PC-3 (cell line): ENCODE results near the gene C16orf87. TPM values are rescaled to one million over a fixed set of nuclear protein-coding genes. Genes with fewer than 3 reads are reported as not detected.
"Not testable (repeated sequence)": the region's sequence is repeated elsewhere in the genome, so short reads cannot be mapped to it uniquely, and the experiment has no call there.

ENCODE experiments used
- ATAC-seq: fragments of 200-7000 bp; cut with Tn5 transposase; 2 replicates; pipeline ENCODE4 v1.9.1; 2020; ENCODE audit warnings: mild to moderate bottlenecking, moderate library complexity
- BruUV-seq: library from RNA; stranded (reverse); fragments of 400-500 nt; replicated peaks from 2 replicates; lab custom pipeline; 2021; lab: Mats Ljungman, UMichigan
- CTCF ChIA-PET: fragments of 300-600 bp; sonication (Branson Sonifier 250); formaldehyde crosslinking; loops from one replicate; lab custom pipeline; 2022; ENCODE audit warnings: antibody characterized with exemption; lab: Charles Lee
- POLR2A ChIA-PET: fragments of 300-600 bp; sonication (Branson Sonifier 250); formaldehyde crosslinking; loops from one replicate; lab custom pipeline; 2022; ENCODE audit warnings: antibody characterized with exemption; ENCODE audit not compliant: unreplicated experiment; lab: Charles Lee
- DNase-seq: peaks from one replicate; pipeline ENCODE4 v3.0.0-alpha.2; 2015
- H2AFZ ChIP-seq: fragments of 300-600 bp; sonication (generic); 2 replicates; pipeline ENCODE4 v1.6.0; 2016; ENCODE audit warnings: antibody characterized with exemption, low read length
- H3F3A ChIP-seq: fragments of 300-600 bp; sonication (generic); one replicate; pipeline ENCODE4 v1.6.0; 2017; ENCODE audit warnings: antibody characterized with exemption, low read length, control low read depth, mild to moderate bottlenecking; ENCODE audit not compliant: unreplicated experiment
- H3K27ac ChIP-seq: fragments of 300-600 bp; sonication (generic); 2 replicates; pipeline ENCODE4 v1.5.1; 2016; ENCODE audit warnings: mild to moderate bottlenecking, low read length
- H3K27me3 ChIP-seq: fragments of 300-600 bp; sonication (generic); 2 replicates; pipeline ENCODE4 v1.6.1; 2016; ENCODE audit warnings: low read length, mixed read lengths
- H3K36me3 ChIP-seq: fragments of 300-600 bp; sonication (generic); 2 replicates; pipeline ENCODE4 v1.6.1; 2016; ENCODE audit warnings: low read depth, mixed run types, low read length, mixed read lengths
- H3K4me1 ChIP-seq: fragments of 300-600 bp; sonication (generic); 2 replicates; pipeline ENCODE4 v1.5.1; 2016; ENCODE audit warnings: low read length; ENCODE audit not compliant: insufficient read depth
- H3K4me2 ChIP-seq: fragments of 300-600 bp; sonication (generic); 2 replicates; pipeline ENCODE4 v1.6.0; 2016; ENCODE audit warnings: low read length
- H3K4me3 ChIP-seq: fragments of 300-600 bp; sonication (generic); 2 replicates; pipeline ENCODE4 v1.5.1; 2016; ENCODE audit warnings: mild to moderate bottlenecking, low read length, mixed read lengths
- H3K79me2 ChIP-seq: fragments of 300-600 bp; sonication (generic); 2 replicates; pipeline ENCODE4 v1.6.1; 2017; ENCODE audit warnings: low read length, mixed read lengths
- H3K9ac ChIP-seq: fragments of 300-600 bp; sonication (generic); 2 replicates; pipeline ENCODE4 v1.6.0; 2016; ENCODE audit warnings: mild to moderate bottlenecking, low read length
- H3K9me2 ChIP-seq: fragments of 300-600 bp; sonication (generic); replicated peaks from 2 replicates; pipeline ENCODE4 v1.6.1; 2016; ENCODE audit warnings: mixed run types, low read length, mixed read lengths
- H3K9me3 ChIP-seq: fragments of 300-600 bp; sonication (generic); 2 replicates; pipeline ENCODE4 v1.6.1; 2016; ENCODE audit warnings: low read length, mixed read lengths
- H4K20me1 ChIP-seq: fragments of 300-600 bp; sonication (generic); 2 replicates; pipeline ENCODE4 v1.6.1; 2016; ENCODE audit warnings: low read length, mixed read lengths
- EZH2 ChIP-seq: fragments of 300-600 bp; sonication (generic); IDR thresholded peaks from one replicate; pipeline ENCODE4 v1.6.1; 2017; ENCODE audit warnings: antibody characterized with exemption, mild to moderate bottlenecking, low read length; ENCODE audit not compliant: unreplicated experiment
- EZH2phosphoT487 ChIP-seq: fragments of 300-600 bp; sonication (generic); IDR thresholded peaks from 2 replicates; pipeline ENCODE4 v1.6.1; 2018; ENCODE audit warnings: mild to moderate bottlenecking, antibody characterized with exemption, low read length, borderline replicate concordance
- intact Hi-C: fragments of 100-400 bp; cut with micrococcal nuclease; formaldehyde crosslinking; loops from 2 replicates; pipeline ENCODE4 v1.9.0; 2023
- total RNA-seq: library from RNA; depleted of rRNA; stranded (reverse); fragments of >200 nt; gene quantifications from 2 replicates; pipeline ENCODE4 v1.2.3, GENCODE V29; 2014
- TF ChIP-seq, protein P1 (sequence below): fragments of 300-600 bp; sonication (generic); conservative IDR thresholded peaks from 2 replicates; pipeline ENCODE4 v1.5.1; 2017; ENCODE audit warnings: antibody characterized with exemption, low read depth, mild to moderate bottlenecking, low read length

Gene C16orf87
- total RNA-seq, 1 experiment from 2014 or later: 4.0 TPM

- Histone ChIP-seq H4K20me1 (no peaks in the 10 kb centered on the region), H3K79me2 (no peaks in the 10 kb centered on the region), H3K27me3 (no peaks in the 10 kb centered on the region), H3K9me3 (no peaks in the 10 kb centered on the region), H3K9me2 (no peaks in the 10 kb centered on the region), H3K4me2 (no peak overlapping the region), H3K27ac (no peak overlapping the region), H3F3A (no peaks in the 10 kb centered on the region), H2AFZ (no peak overlapping the region), H3K4me1 (no peaks in the 10 kb centered on the region), H3K36me3 (no peaks in the 10 kb centered on the region), H3K4me3 (no peak overlapping the region), H3K9ac (no peak overlapping the region)
- ATAC-seq (no peak), DNase-seq (no peak)
- POLR2A ChIA-PET: no interaction called here
- intact Hi-C loops: no loop called here
- TF ChIP-seq, protein P1, sequence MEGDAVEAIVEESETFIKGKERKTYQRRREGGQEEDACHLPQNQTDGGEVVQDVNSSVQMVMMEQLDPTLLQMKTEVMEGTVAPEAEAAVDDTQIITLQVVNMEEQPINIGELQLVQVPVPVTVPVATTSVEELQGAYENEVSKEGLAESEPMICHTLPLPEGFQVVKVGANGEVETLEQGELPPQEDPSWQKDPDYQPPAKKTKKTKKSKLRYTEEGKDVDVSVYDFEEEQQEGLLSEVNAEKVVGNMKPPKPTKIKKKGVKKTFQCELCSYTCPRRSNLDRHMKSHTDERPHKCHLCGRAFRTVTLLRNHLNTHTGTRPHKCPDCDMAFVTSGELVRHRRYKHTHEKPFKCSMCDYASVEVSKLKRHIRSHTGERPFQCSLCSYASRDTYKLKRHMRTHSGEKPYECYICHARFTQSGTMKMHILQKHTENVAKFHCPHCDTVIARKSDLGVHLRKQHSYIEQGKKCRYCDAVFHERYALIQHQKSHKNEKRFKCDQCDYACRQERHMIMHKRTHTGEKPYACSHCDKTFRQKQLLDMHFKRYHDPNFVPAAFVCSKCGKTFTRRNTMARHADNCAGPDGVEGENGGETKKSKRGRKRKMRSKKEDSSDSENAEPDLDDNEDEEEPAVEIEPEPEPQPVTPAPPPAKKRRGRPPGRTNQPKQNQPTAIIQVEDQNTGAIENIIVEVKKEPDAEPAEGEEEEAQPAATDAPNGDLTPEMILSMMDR: no peak
- TF ChIP-seq EZH2phosphoT487 (no peak), EZH2 (no peak)
- no TSS peak for BruUV-seq
- CTCF ChIA-PET: no interaction called here
Observed at GRCh38 chr16:46871597-46871996, 40.6 kb upstream of the C16orf87 start.

- H3K4me2 ChIP-seq, H3K9me3 ChIP-seq, H3K9me2 ChIP-seq, BruUV-seq, H4K20me1 ChIP-seq, H3K4me1 ChIP-seq, ATAC-seq, H3K4me3 ChIP-seq, POLR2A ChIA-PET, DNase-seq, H2AFZ ChIP-seq, intact Hi-C loops, H3K79me2 ChIP-seq, H3K27ac ChIP-seq, H3F3A ChIP-seq, CTCF ChIA-PET, H3K36me3 ChIP-seq, H3K9ac ChIP-seq, H3K27me3 ChIP-seq: not testable (repeated sequence)
Observed at GRCh38 chr16:46868891-46869290, 37.9 kb upstream of the C16orf87 start.

DNA sequence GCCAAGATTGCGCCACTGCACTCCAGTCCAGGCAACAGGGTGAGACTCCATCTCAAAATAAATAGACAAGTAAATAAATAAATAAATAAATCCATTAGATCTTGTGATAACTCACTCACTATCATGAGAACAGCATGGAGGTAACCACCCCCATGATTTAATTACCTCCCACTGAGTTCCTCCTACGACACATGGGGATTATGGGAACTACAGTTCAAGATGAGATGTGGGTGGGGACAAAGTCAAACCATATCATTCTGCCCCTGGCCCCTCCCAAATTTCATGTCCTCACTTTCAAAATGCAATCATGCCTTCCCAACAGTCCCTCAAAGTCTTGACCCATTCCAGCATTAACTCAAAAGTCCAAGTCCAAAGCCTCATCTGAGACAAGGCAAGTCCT lies 36.5 kb upstream of the C16orf87 start:
- CTCF ChIA-PET, H2AFZ ChIP-seq, H4K20me1 ChIP-seq, H3K4me2 ChIP-seq, H3K9ac ChIP-seq, H3K36me3 ChIP-seq, H3K27ac ChIP-seq, H3K9me2 ChIP-seq, H3K27me3 ChIP-seq, H3K9me3 ChIP-seq, ATAC-seq, H3K4me3 ChIP-seq, BruUV-seq, POLR2A ChIA-PET, H3K4me1 ChIP-seq, H3F3A ChIP-seq, DNase-seq, H3K79me2 ChIP-seq, intact Hi-C loops: not testable (repeated sequence)

DNA sequence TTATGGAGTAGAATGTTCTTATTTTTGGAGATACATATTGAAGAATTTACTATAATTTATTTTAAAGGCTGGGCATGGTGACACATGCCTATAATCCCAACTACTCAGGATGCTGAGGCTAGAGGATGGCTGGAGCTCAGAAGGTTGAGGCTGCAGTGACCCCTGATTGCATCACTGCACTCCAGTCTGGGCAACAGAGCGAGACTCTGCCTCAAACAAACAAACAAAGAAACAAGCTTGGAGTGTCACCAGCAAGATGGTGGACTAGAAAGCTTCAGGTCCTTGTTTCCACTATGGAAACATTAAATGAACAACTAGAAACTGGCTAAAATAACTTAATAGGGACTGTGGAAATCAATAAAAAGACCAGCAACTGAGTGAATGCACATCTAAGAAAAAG lies 35.3 kb upstream of the C16orf87 start:
- CTCF ChIA-PET: no interaction called here
- no peak for DNase-seq
- no peaks in the 10 kb centered on the region for H3K36me3 ChIP-seq
- TF ChIP-seq EZH2phosphoT487 (no peak), EZH2 (no peak)
- TF ChIP-seq, protein P1: no peak
- H3K27ac ChIP-seq: no peak overlapping the region
- H3K79me2 ChIP-seq: no peaks in the 10 kb centered on the region
- H3K9ac ChIP-seq: no peak overlapping the region
- H3F3A ChIP-seq: no peaks in the 10 kb centered on the region
- no peaks in the 10 kb centered on the region for H4K20me1 ChIP-seq
- no peak overlapping the region for H3K4me2 ChIP-seq
- no peak for ATAC-seq
- no peak overlapping the region for H2AFZ ChIP-seq
- no peak overlapping the region for H3K4me3 ChIP-seq
- no peaks in the 10 kb centered on the region for H3K9me2 ChIP-seq
- H3K4me1 ChIP-seq: peaks cover 8% of the 10 kb centered on the region
- intact Hi-C loops: no loop called here
- no TSS peak for BruUV-seq
- H3K27me3 ChIP-seq: no peaks in the 10 kb centered on the region
- no peaks in the 10 kb centered on the region for H3K9me3 ChIP-seq
- POLR2A ChIA-PET: no interaction called here
